Measurements from ENCODE around the gene GRAMD1A.

GRAMD1A gene

GRCh38 chr19:35018379-35018778 lies 18.3 kb downstream of the GRAMD1A start:
- Histone ChIP-seq H3K4me3 (ENCODE audit: low read length, poor library complexity, severe bottlenecking) (no peak overlapping the region), H3K9ac (ENCODE audit: low read depth, low read length, poor library complexity, severe bottlenecking) (no peak overlapping the region), H3K4me1 (ENCODE audit: insufficient read depth, low read length, poor library complexity, severe bottlenecking) (peaks cover 12% of the 10 kb centered on the region), H3K36me3 (ENCODE audit: insufficient read depth, low read length) (peaks cover 74% of the 10 kb centered on the region; the same call in 1 of the 2 replicates), H4K20me1 (ENCODE audit: insufficient read depth, low read length, poor library complexity, severe bottlenecking) (peaks cover 8% of the 10 kb centered on the region), H3K9me3 (ENCODE audit: insufficient read depth, low read depth, low read length) (no peaks in the 10 kb centered on the region), H3K27me3 (ENCODE audit: insufficient read depth, low read length, poor library complexity, severe bottlenecking) (no peaks in the 10 kb centered on the region), H2AFZ (ENCODE audit: low read length) (no peak overlapping the region), H3K9me2 (replicated peaks; ENCODE audit: low read depth, low read length) (no peaks in the 10 kb centered on the region), H3F3A (ENCODE audit: low read depth) (no peaks in the 10 kb centered on the region), H3K79me2 (ENCODE audit: insufficient read depth, low read length) (no peaks in the 10 kb centered on the region), H3K4me2 (ENCODE audit: low read depth, low read length, poor library complexity, severe bottlenecking) (no peak overlapping the region)
- TF ChIP-seq, protein P1, sequence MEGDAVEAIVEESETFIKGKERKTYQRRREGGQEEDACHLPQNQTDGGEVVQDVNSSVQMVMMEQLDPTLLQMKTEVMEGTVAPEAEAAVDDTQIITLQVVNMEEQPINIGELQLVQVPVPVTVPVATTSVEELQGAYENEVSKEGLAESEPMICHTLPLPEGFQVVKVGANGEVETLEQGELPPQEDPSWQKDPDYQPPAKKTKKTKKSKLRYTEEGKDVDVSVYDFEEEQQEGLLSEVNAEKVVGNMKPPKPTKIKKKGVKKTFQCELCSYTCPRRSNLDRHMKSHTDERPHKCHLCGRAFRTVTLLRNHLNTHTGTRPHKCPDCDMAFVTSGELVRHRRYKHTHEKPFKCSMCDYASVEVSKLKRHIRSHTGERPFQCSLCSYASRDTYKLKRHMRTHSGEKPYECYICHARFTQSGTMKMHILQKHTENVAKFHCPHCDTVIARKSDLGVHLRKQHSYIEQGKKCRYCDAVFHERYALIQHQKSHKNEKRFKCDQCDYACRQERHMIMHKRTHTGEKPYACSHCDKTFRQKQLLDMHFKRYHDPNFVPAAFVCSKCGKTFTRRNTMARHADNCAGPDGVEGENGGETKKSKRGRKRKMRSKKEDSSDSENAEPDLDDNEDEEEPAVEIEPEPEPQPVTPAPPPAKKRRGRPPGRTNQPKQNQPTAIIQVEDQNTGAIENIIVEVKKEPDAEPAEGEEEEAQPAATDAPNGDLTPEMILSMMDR (conservative IDR thresholded peaks at IDR 0.05; ENCODE audit: low read length) = no peak
- TF ChIP-seq EZH2phosphoT487 (IDR thresholded peaks at IDR 0.05; ENCODE audit: borderline replicate concordance) = no peak

DNA sequence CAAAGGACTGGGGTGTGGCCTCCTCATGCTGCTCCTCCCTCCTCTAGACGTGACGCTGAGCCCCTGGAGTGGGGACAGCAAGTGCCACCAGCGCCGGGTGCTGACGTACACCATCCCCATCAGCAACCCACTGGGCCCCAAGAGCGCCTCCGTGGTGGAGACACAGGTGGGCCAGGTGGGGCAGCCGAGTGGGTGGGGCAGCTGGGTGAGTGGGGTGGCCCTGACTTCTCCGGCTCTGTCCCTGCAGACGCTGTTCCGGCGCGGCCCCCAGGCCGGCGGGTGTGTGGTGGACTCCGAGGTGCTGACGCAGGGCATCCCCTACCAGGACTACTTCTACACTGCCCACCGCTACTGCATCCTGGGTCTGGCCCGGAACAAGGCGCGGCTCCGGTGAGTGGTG lies 19.0 kb downstream of the GRAMD1A start:
- no peaks in the 10 kb centered on the region for H3K27me3 ChIP-seq (ENCODE audit: insufficient read depth, low read length, poor library complexity, severe bottlenecking)
- TF ChIP-seq EZH2phosphoT487 (IDR thresholded peaks at IDR 0.05; ENCODE audit: borderline replicate concordance) = no peak
- TF ChIP-seq, protein P1 (conservative IDR thresholded peaks at IDR 0.05; ENCODE audit: low read length) = no peak
- H2AFZ ChIP-seq (ENCODE audit: low read length) = no peak overlapping the region
- H3K4me1 ChIP-seq (ENCODE audit: insufficient read depth, low read length, poor library complexity, severe bottlenecking) = peaks cover 7% of the 10 kb centered on the region
- H3K9me2 ChIP-seq (replicated peaks; ENCODE audit: low read depth, low read length) = no peaks in the 10 kb centered on the region
- H3K4me2 ChIP-seq (ENCODE audit: low read depth, low read length, poor library complexity, severe bottlenecking) = no peak overlapping the region
- H4K20me1 ChIP-seq (ENCODE audit: insufficient read depth, low read length, poor library complexity, severe bottlenecking) = peaks cover 2% of the 10 kb centered on the region
- no peak overlapping the region for H3K9ac ChIP-seq (ENCODE audit: low read depth, low read length, poor library complexity, severe bottlenecking)
- H3K4me3 ChIP-seq (ENCODE audit: low read length, poor library complexity, severe bottlenecking) = no peak overlapping the region
- peaks cover 82% of the 10 kb centered on the region; the same call in 1 of the 2 replicates for H3K36me3 ChIP-seq (ENCODE audit: insufficient read depth, low read length)
- no peaks in the 10 kb centered on the region for H3K79me2 ChIP-seq (ENCODE audit: insufficient read depth, low read length)
- no peaks in the 10 kb centered on the region for H3K9me3 ChIP-seq (ENCODE audit: insufficient read depth, low read depth, low read length)
- H3F3A ChIP-seq (ENCODE audit: low read depth) = no peaks in the 10 kb centered on the region

GRCh38 chr19:35021016-35021415 lies 20.9 kb downstream of the GRAMD1A start:
- TF ChIP-seq, protein P1 (conservative IDR thresholded peaks at IDR 0.05; ENCODE audit: low read length) = no peak
- TF ChIP-seq EZH2phosphoT487 (IDR thresholded peaks at IDR 0.05; ENCODE audit: borderline replicate concordance) = no peak

More at GRCh38 chr19:35021016-35021415, 20.9 kb downstream of the GRAMD1A start:
- H3K36me3 ChIP-seq (ENCODE audit: insufficient read depth, low read length) = peaks cover 78% of the 10 kb centered on the region; the same call in 1 of the 2 replicates
- no peak overlapping the region for H3K4me3 ChIP-seq (ENCODE audit: low read length, poor library complexity, severe bottlenecking)
- no peak overlapping the region for H3K4me2 ChIP-seq (ENCODE audit: low read depth, low read length, poor library complexity, severe bottlenecking)
- H4K20me1 ChIP-seq (ENCODE audit: insufficient read depth, low read length, poor library complexity, severe bottlenecking) = no peaks in the 10 kb centered on the region
- H3K27me3 ChIP-seq (ENCODE audit: insufficient read depth, low read length, poor library complexity, severe bottlenecking) = no peaks in the 10 kb centered on the region
- H3K79me2 ChIP-seq (ENCODE audit: insufficient read depth, low read length) = no peaks in the 10 kb centered on the region
- no peaks in the 10 kb centered on the region for H3K9me3 ChIP-seq (ENCODE audit: insufficient read depth, low read depth, low read length)
- no peak overlapping the region for H2AFZ ChIP-seq (ENCODE audit: low read length)
- no peak overlapping the region for H3K9ac ChIP-seq (ENCODE audit: low read depth, low read length, poor library complexity, severe bottlenecking)
- H3K9me2 ChIP-seq (replicated peaks; ENCODE audit: low read depth, low read length) = no peaks in the 10 kb centered on the region
- no peaks in the 10 kb centered on the region for H3K4me1 ChIP-seq (ENCODE audit: insufficient read depth, low read length, poor library complexity, severe bottlenecking)
- H3F3A ChIP-seq (ENCODE audit: low read depth) = no peaks in the 10 kb centered on the region
